Measurements from ENCODE around the gene ABCC3. TPM values are rescaled to one million over a fixed set of nuclear protein-coding genes. Genes with fewer than 3 reads are reported as not detected.

ABCC3 gene
- total and polyA plus RNA-seq, 2 of the 8 experiments (the other 6 are each of a cell fraction or from before 2014, with no cell fraction given) = 0.35 to 0.37 TPM

GRCh38 chr17:50638966-50639713, 4.5 kb downstream of the ABCC3 start:
- POLR2A ChIA-PET (ENCODE audit: partially characterized antibody) = interaction anchor here (1.0 to 2.7 kb wide), 5 partner anchors 8 to 66 kb away, joined by 3 to 7 read pairs (median 3); no protein-coding TSS in a partner anchor
- 82% methylated on average over 8 of the region's 9 CpGs; no CpG with 5 or more reads in 1 of the 2 experiments for WGBS, 2 experiments (ENCODE audit: extremely low coverage in 1 of 2, insufficient coverage in 1 of 2, insufficient read length in 1 of 2, insufficient replicate concordance in 2 of 2, low coverage in 1 of 2, low lambda C conversion rate in 2 of 2, missing lambda C conversion rate in 1 of 2)
- TF ChIP-seq KDM5A (IDR thresholded peaks at IDR 0.05; ENCODE audit: low read length) (no peak), NANOG (IDR thresholded peaks at IDR 0.05; ENCODE audit: insufficient read depth, low read depth, low read length, poor library complexity, severe bottlenecking) (no peak), HDAC2 (IDR thresholded peaks at IDR 0.05; ENCODE audit: borderline replicate concordance in 1 of 2, low read depth in 2 of 2, low read length in 2 of 2) (no peak), POLR2A (IDR thresholded peaks at IDR 0.05; ENCODE audit: control extremely low read depth in 1 of 2, low read depth in 2 of 2, low read length in 2 of 2) (no peak), CTCF (IDR thresholded peaks at IDR 0.05; ENCODE audit: control extremely low read depth in 1 of 3, insufficient read depth in 1 of 3, low read depth in 1 of 3, low read length in 3 of 3) (no peak), JUN (IDR thresholded peaks at IDR 0.05; ENCODE audit: low read depth, low read length) (no peak), EP300 (IDR thresholded peaks at IDR 0.05; ENCODE audit: borderline replicate concordance in 1 of 2, low read depth in 2 of 2, low read length in 2 of 2) (no peak), SUZ12 (IDR thresholded peaks at IDR 0.05; ENCODE audit: low read length) (no peak), CHD2 (IDR thresholded peaks at IDR 0.05; ENCODE audit: low read length) (no peak)

More at GRCh38 chr17:50638966-50639713, 4.5 kb downstream of the ABCC3 start:
- CTCF ChIA-PET (ENCODE audit: partially characterized antibody) = interaction anchor here (0.7 to 12.8 kb wide), 18 partner anchors 8 to 216 kb away, joined by 3 to 135 read pairs (median 5); no protein-coding TSS in a partner anchor
- H3K9me3 ChIP-seq (ENCODE audit: insufficient read depth in 2 of 2, low read depth in 1 of 2, low read length in 1 of 2) = no peaks in the 10 kb centered on the region
- peaks cover 4% of the 10 kb centered on the region; the same call in 1 of the 2 replicates for H3K23me2 ChIP-seq (ENCODE audit: low read depth, low read length)
- 0 out of 2 replicates have a peak overlapping the region, but pooled peaks have one; percentile 35 for H4K8ac ChIP-seq (ENCODE audit: extremely low read depth, insufficient read depth, low read length)
- H3K56ac ChIP-seq (replicated peaks; ENCODE audit: insufficient read length, low read depth, low read length) = no peak overlapping the region
- H4K5ac ChIP-seq (ENCODE audit: insufficient read length, low read depth, low read length) = no peak overlapping the region
- no peak overlapping the region for H2BK12ac ChIP-seq (ENCODE audit: low read depth, low read length)
- no peaks in the 10 kb centered on the region for H4K20me1 ChIP-seq (replicated peaks in 1 of 2; ENCODE audit: control insufficient read depth in 1 of 2, insufficient read depth in 2 of 2, low read length in 2 of 2)
- no peaks in the 10 kb centered on the region for H3K36me3 ChIP-seq (ENCODE audit: control insufficient read depth in 2 of 4, insufficient read depth in 4 of 4, low read length in 3 of 4)
- no peak overlapping the region for H3K4me2 ChIP-seq (ENCODE audit: insufficient read depth in 1 of 2, low read depth in 2 of 2, low read length in 2 of 2)
- H3K23ac ChIP-seq (ENCODE audit: insufficient read length) = no peak overlapping the region
- no peak overlapping the region for H3K18ac ChIP-seq (ENCODE audit: extremely low read depth, low read length)
- H2BK15ac ChIP-seq (ENCODE audit: low read length) = no peak overlapping the region
- FAIRE-seq (no peak), DNase-seq (ENCODE audit: low read depth in 1 of 2, low spot score in 2 of 2) (no peak)
- no peak overlapping the region for H4K91ac ChIP-seq (replicated peaks; ENCODE audit: insufficient read length, low read length)
- peaks cover 18 to 27% (median 26%) of the 10 kb centered on the region in 4 experiments for H3K27me3 ChIP-seq (replicated peaks in 1 of 4; ENCODE audit: control insufficient read depth in 3 of 4, extremely low read depth in 1 of 4, insufficient read depth in 3 of 4, low read length in 3 of 4)
- no peaks in the 10 kb centered on the region for H3K79me1 ChIP-seq (ENCODE audit: low read depth, low read length)
- no peaks in the 10 kb centered on the region for H3K79me2 ChIP-seq (ENCODE audit: control insufficient read depth in 1 of 2, insufficient read depth in 2 of 2, low read length in 2 of 2)
- H3K9ac ChIP-seq (replicated peaks in 1 of 4; ENCODE audit: extremely low read depth in 1 of 4, low read depth in 3 of 4, low read length in 3 of 4) = no peak overlapping the region
- no peak overlapping the region for H3K14ac ChIP-seq (ENCODE audit: insufficient read length)
- no peak overlapping the region for H2AK5ac ChIP-seq (ENCODE audit: low read depth, low read length)
- H3K4me1 ChIP-seq (replicated peaks in 1 of 4; ENCODE audit: control insufficient read depth in 3 of 4, insufficient read depth in 4 of 4, low read length in 3 of 4) = peaks cover 0 to 11% (median 7%) of the 10 kb centered on the region in 4 experiments; a peak in 4 of 7 replicates
- H2BK20ac ChIP-seq (ENCODE audit: low read length) = no peak overlapping the region
- H3K4ac ChIP-seq (replicated peaks; ENCODE audit: insufficient read length, low read depth, low read length) = no peak overlapping the region
- H2AFZ ChIP-seq (ENCODE audit: low read length) = no peak overlapping the region; the same call in 1 of the 2 replicates
- H3K27ac ChIP-seq (ENCODE audit: low read depth, low read length) = no peak overlapping the region
- no peak overlapping the region for H3K4me3 ChIP-seq (ENCODE audit: extremely low read depth in 1 of 4, insufficient read depth in 2 of 4, low read depth in 3 of 4, low read length in 4 of 4)
- H2BK120ac ChIP-seq (replicated peaks; ENCODE audit: low read depth, low read length) = no peak overlapping the region
- no peak overlapping the region for H2BK5ac ChIP-seq (ENCODE audit: low read depth, low read length)

Measured in H1 (cell line).